Measurements from ENCODE around the gene GFRA1.

GFRA1 gene

GRCh38 chr10:116088985-116089384 lies 184.0 kb downstream of the GFRA1 start:
- Histone ChIP-seq H3K9me3 (no peaks in the 10 kb centered on the region), H3K36me3 (no peaks in the 10 kb centered on the region), H3K4me1 (ENCODE audit: control insufficient read depth in 1 of 2, insufficient read depth in 1 of 2, low read depth in 1 of 2, low read length in 1 of 2) (no peaks in the 10 kb centered on the region), H3K27ac (no peak overlapping the region), H3K4me3 (ENCODE audit: low read depth in 1 of 2, low read length in 1 of 2) (no peak overlapping the region), H3K27me3 (no peaks in the 10 kb centered on the region)
- no peak for TF ChIP-seq CTCF (IDR thresholded peaks at IDR 0.05)

- Histone ChIP-seq H3K4me1 (ENCODE audit: control insufficient read depth in 1 of 2, insufficient read depth in 1 of 2, low read depth in 1 of 2, low read length in 1 of 2) (no peaks in the 10 kb centered on the region), H3K9me3 (no peaks in the 10 kb centered on the region)
- TF ChIP-seq CTCF (IDR thresholded peaks at IDR 0.05): no peak
Observed at GRCh38 chr10:116085323-116085722, 187.7 kb downstream of the GFRA1 start.

GRCh38 chr10:116084161-116084560 lies 188.8 kb downstream of the GFRA1 start:
- Histone ChIP-seq H3K27ac (no peak overlapping the region), H3K9me3 (no peaks in the 10 kb centered on the region), H3K4me3 (ENCODE audit: low read depth in 1 of 2, low read length in 1 of 2) (no peak overlapping the region), H3K36me3 (no peaks in the 10 kb centered on the region), H3K4me1 (ENCODE audit: control insufficient read depth in 1 of 2, insufficient read depth in 1 of 2, low read depth in 1 of 2, low read length in 1 of 2) (no peaks in the 10 kb centered on the region), H3K27me3 (no peaks in the 10 kb centered on the region)
- no peak for TF ChIP-seq CTCF (IDR thresholded peaks at IDR 0.05)

More at GRCh38 chr10:116085323-116085722, 187.7 kb downstream of the GFRA1 start:
- Histone ChIP-seq H3K27ac (no peak overlapping the region), H3K4me3 (ENCODE audit: low read depth in 1 of 2, low read length in 1 of 2) (no peak overlapping the region), H3K27me3 (no peaks in the 10 kb centered on the region), H3K36me3 (no peaks in the 10 kb centered on the region)

- Histone ChIP-seq H3K36me3 (no peaks in the 10 kb centered on the region), H3K9me3 (no peaks in the 10 kb centered on the region)
- TF ChIP-seq CTCF (IDR thresholded peaks at IDR 0.05): no peak
Observed at GRCh38 chr10:116083226-116083762, 189.7 kb downstream of the GFRA1 start.

GRCh38 chr10:116082762-116083161 lies 190.2 kb downstream of the GFRA1 start:
- no peak for TF ChIP-seq CTCF (IDR thresholded peaks at IDR 0.05)
- H3K4me1 ChIP-seq (ENCODE audit: control insufficient read depth in 1 of 2, insufficient read depth in 1 of 2, low read depth in 1 of 2, low read length in 1 of 2): no peaks in the 10 kb centered on the region

More at GRCh38 chr10:116083226-116083762, 189.7 kb downstream of the GFRA1 start:
- Histone ChIP-seq H3K4me1 (ENCODE audit: control insufficient read depth in 1 of 2, insufficient read depth in 1 of 2, low read depth in 1 of 2, low read length in 1 of 2) (no peaks in the 10 kb centered on the region), H3K4me3 (ENCODE audit: low read depth in 1 of 2, low read length in 1 of 2) (no peak overlapping the region), H3K27me3 (no peaks in the 10 kb centered on the region), H3K27ac (no peak overlapping the region)

GRCh38 chr10:116082206-116082605 lies 190.8 kb downstream of the GFRA1 start:
- no peaks in the 10 kb centered on the region for H3K9me3 ChIP-seq
- no peaks in the 10 kb centered on the region for H3K4me1 ChIP-seq (ENCODE audit: control insufficient read depth in 1 of 2, insufficient read depth in 1 of 2, low read depth in 1 of 2, low read length in 1 of 2)
- no peak overlapping the region for H3K27ac ChIP-seq
- H3K4me3 ChIP-seq (ENCODE audit: low read depth in 1 of 2, low read length in 1 of 2): no peak overlapping the region
- no peaks in the 10 kb centered on the region for H3K36me3 ChIP-seq
- no peak for TF ChIP-seq CTCF (IDR thresholded peaks at IDR 0.05)
- no peaks in the 10 kb centered on the region for H3K27me3 ChIP-seq

More at GRCh38 chr10:116082762-116083161, 190.2 kb downstream of the GFRA1 start:
- no peaks in the 10 kb centered on the region for H3K36me3 ChIP-seq
- no peaks in the 10 kb centered on the region for H3K27me3 ChIP-seq
- H3K4me3 ChIP-seq (ENCODE audit: low read depth in 1 of 2, low read length in 1 of 2): no peak overlapping the region
- no peaks in the 10 kb centered on the region for H3K9me3 ChIP-seq
- no peak overlapping the region for H3K27ac ChIP-seq

Data from neutrophil (primary cell).